Astrocyte (in vitro differentiated cells and primary cell): ENCODE data around the gene KIF2A. TPM values are rescaled to one million over a fixed set of nuclear protein-coding genes. Genes with fewer than 3 reads are reported as not detected.

ENCODE experiments used
- DNase-seq: peaks from one replicate; pipeline ENCODE4 v3.0.0-alpha.2; 2010; ENCODE audit warnings: low read depth
- FAIRE-seq: peaks from 2 replicates; lab custom pipeline; 2011; peaks lifted over from hg19 to GRCh38; lab: Jason Lieb, UNC
- H2AFZ ChIP-seq: 2 replicates; pipeline ENCODE4 v1.6.0; 2012; ENCODE audit warnings: low read depth, low read length, inconsistent platforms
- H3K27ac ChIP-seq: 2 replicates; pipeline ENCODE4 v1.5.1; 2011; ENCODE audit warnings: low read depth, low read length, inconsistent platforms
- H3K27me3 ChIP-seq: 2 replicates; pipeline ENCODE4 v1.6.0; 2011; ENCODE audit warnings: low read length, inconsistent platforms; ENCODE audit not compliant: insufficient read depth
- H3K36me3 ChIP-seq: 2 replicates; pipeline ENCODE4 v1.5.1; 2011; ENCODE audit warnings: low read length, inconsistent platforms; ENCODE audit not compliant: insufficient read depth
- H3K4me1 ChIP-seq: 2 replicates; pipeline ENCODE4 v1.5.1; 2011; ENCODE audit warnings: low read length, inconsistent platforms; ENCODE audit not compliant: insufficient read depth
- H3K4me2 ChIP-seq: 2 replicates; pipeline ENCODE4 v1.6.0; 2012; ENCODE audit warnings: low read length, inconsistent platforms
- H3K4me3 ChIP-seq: 2 replicates; pipeline ENCODE4 v1.5.1; 2011; ENCODE audit warnings: low read depth, mild to moderate bottlenecking, low read length, inconsistent platforms; ENCODE audit not compliant: insufficient read depth
- H3K79me2 ChIP-seq: 2 replicates; pipeline ENCODE4 v1.6.0; 2012; ENCODE audit warnings: mild to moderate bottlenecking, low read length, inconsistent platforms; ENCODE audit not compliant: insufficient read depth
- H3K9ac ChIP-seq: 2 replicates; pipeline ENCODE4 v1.6.0; 2012; ENCODE audit warnings: mild to moderate bottlenecking, low read length, inconsistent platforms
- H3K9me3 ChIP-seq: 2 replicates; pipeline ENCODE4 v1.5.1; 2012; ENCODE audit warnings: low read depth, mild to moderate bottlenecking, low read length, inconsistent platforms; ENCODE audit not compliant: insufficient read depth
- H4K20me1 ChIP-seq: 2 replicates; pipeline ENCODE4 v1.6.0; 2012; ENCODE audit warnings: low read length, inconsistent platforms; ENCODE audit not compliant: insufficient read depth
- H3K27ac Mint-ChIP-seq: one replicate; pipeline ENCODE4 v1.8.0; 2021; ENCODE audit warnings: mild to moderate bottlenecking, mixed read lengths; ENCODE audit not compliant: unreplicated experiment
- H3K27me3 Mint-ChIP-seq: one replicate; pipeline ENCODE4 v1.8.0; 2021; ENCODE audit warnings: low read depth, mixed read lengths; ENCODE audit not compliant: unreplicated experiment
- H3K36me3 Mint-ChIP-seq: one replicate; pipeline ENCODE4 v1.8.0; 2021; ENCODE audit warnings: low read depth, mixed read lengths; ENCODE audit not compliant: unreplicated experiment
- H3K4me1 Mint-ChIP-seq: one replicate; pipeline ENCODE4 v1.8.0; 2021; ENCODE audit warnings: low read depth, mixed read lengths; ENCODE audit not compliant: unreplicated experiment
- H3K4me3 Mint-ChIP-seq: one replicate; pipeline ENCODE4 v1.8.0; 2021; ENCODE audit warnings: mild to moderate bottlenecking, moderate library complexity, mixed read lengths; ENCODE audit not compliant: unreplicated experiment
- H3K9me3 Mint-ChIP-seq: one replicate; pipeline ENCODE4 v1.8.0; 2021; ENCODE audit warnings: mild to moderate bottlenecking, mixed read lengths; ENCODE audit not compliant: unreplicated experiment
- EZH2 ChIP-seq: IDR thresholded peaks from 2 replicates; pipeline ENCODE4 v1.6.1; 2012; ENCODE audit warnings: mild to moderate bottlenecking, low read length, inconsistent platforms; ENCODE audit not compliant: insufficient read depth
- total RNA-seq: library from RNA; stranded (reverse); gene quantifications from 2 replicates; pipeline ENCODE4 v1.2.1, GENCODE V29; 2021
- TF ChIP-seq, protein P1 (sequence below): IDR thresholded peaks from 2 replicates; pipeline ENCODE4 v1.5.1; 2011; ENCODE audit warnings: low read depth, mild to moderate bottlenecking, inconsistent platforms, low read length, moderate library complexity; ENCODE audit not compliant: insufficient read depth

KIF2A gene
- total RNA-seq, 1 donor from 2014 or later = 79.1 TPM

DNA sequence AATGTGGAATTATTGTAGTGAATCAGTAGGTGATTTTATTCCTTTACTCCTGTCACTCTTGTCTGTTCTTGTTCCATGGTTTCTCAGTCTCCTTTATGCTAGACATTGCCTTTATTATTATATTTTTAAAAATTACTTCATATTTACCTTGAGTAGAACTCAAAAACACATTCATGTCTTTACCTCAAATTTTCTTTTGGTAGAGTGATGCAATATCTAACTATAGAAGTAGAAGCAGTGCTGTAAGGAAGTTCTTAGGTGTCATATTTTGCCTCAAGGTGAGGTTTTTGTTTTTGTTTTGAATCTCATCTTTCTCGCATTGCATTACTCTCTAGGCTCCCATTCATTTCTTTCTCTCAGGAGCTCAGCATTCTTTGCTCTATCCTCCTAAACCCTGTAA lies 118.8 kb downstream of the KIF2A start:
- DNase-seq = no peak
- no peaks in the 10 kb centered on the region for H3K4me1 Mint-ChIP-seq
- H3K4me3 ChIP-seq = no peak overlapping the region
- no peaks in the 10 kb centered on the region for H3K9me3 ChIP-seq
- H3K4me3 Mint-ChIP-seq = no peak overlapping the region
- no peaks in the 10 kb centered on the region for H3K27me3 ChIP-seq
- no peaks in the 10 kb centered on the region for H3K4me1 ChIP-seq
- H3K27ac ChIP-seq = no peak overlapping the region
- TF ChIP-seq, protein P1, sequence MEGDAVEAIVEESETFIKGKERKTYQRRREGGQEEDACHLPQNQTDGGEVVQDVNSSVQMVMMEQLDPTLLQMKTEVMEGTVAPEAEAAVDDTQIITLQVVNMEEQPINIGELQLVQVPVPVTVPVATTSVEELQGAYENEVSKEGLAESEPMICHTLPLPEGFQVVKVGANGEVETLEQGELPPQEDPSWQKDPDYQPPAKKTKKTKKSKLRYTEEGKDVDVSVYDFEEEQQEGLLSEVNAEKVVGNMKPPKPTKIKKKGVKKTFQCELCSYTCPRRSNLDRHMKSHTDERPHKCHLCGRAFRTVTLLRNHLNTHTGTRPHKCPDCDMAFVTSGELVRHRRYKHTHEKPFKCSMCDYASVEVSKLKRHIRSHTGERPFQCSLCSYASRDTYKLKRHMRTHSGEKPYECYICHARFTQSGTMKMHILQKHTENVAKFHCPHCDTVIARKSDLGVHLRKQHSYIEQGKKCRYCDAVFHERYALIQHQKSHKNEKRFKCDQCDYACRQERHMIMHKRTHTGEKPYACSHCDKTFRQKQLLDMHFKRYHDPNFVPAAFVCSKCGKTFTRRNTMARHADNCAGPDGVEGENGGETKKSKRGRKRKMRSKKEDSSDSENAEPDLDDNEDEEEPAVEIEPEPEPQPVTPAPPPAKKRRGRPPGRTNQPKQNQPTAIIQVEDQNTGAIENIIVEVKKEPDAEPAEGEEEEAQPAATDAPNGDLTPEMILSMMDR = no peak
- no peak for TF ChIP-seq EZH2
- FAIRE-seq = no peak
- H3K9me3 Mint-ChIP-seq = no peaks in the 10 kb centered on the region
- H3K36me3 ChIP-seq = no peaks in the 10 kb centered on the region
- H3K27me3 Mint-ChIP-seq = no peaks in the 10 kb centered on the region
- H2AFZ ChIP-seq = no peak overlapping the region
- H3K27ac Mint-ChIP-seq = no peak overlapping the region
- no peaks in the 10 kb centered on the region for H3K36me3 Mint-ChIP-seq
- H3K79me2 ChIP-seq = peaks cover 78% of the 10 kb centered on the region
- H3K9ac ChIP-seq = no peak overlapping the region
- H3K4me2 ChIP-seq = no peak overlapping the region
- H4K20me1 ChIP-seq = peaks cover 36% of the 10 kb centered on the region

DNA sequence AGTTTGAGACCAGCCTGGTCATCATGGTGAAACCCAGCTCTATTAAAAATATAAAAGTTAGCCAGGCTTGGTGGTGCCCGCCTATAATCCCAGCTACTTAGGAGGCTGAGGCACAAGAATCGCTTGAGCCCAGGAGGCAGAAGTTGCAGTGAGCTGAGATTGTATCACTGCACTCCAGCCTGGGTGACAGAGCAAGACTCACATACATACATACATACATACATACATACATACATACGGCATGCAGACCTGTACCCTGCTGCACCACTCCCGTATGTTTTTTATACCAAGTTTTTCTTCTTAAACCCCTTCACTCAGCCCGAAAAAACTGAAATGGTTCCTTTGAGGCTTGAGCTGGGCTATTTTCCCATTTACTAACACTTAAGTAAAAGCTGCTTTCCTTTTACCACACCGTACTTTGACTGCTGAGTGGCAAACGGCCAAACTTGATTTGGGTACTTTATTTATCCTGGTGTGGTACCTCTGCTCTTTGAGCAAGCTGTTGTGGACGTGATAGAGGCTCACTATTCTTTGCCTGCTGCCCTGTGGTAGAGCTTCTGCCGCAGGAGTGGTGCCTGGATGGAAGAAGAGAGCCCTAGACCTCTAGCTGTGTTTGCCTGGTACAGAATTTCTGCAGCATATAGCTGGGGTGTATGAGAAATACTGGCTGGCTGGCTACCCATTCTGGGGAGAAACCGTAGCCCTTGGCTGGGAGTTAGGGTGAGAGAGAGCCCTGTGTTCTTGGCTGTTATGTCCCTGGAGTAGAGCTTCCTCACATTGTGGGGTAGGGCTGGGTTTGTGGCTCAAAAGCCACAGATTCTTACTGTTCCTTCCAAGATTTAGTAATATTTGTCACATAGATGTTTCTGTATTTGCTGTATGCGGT lies 126.0 kb downstream of the KIF2A start:
- Histone ChIP-seq H3K4me2 (no peak overlapping the region), H3K79me2 (peaks cover 84% of the 10 kb centered on the region), H3K36me3 (no peaks in the 10 kb centered on the region), H3K9ac (no peak overlapping the region), H3K4me3 (no peak overlapping the region), H4K20me1 (peaks cover 39% of the 10 kb centered on the region), H3K4me1 (no peaks in the 10 kb centered on the region), H3K9me3 (no peaks in the 10 kb centered on the region), H3K27me3 (no peaks in the 10 kb centered on the region), H3K27ac (no peak overlapping the region), H2AFZ (no peak overlapping the region)
- Mint-ChIP-seq H3K36me3 (no peaks in the 10 kb centered on the region), H3K4me1 (peaks cover 8% of the 10 kb centered on the region), H3K9me3 (no peaks in the 10 kb centered on the region), H3K4me3 (no peak overlapping the region), H3K27me3 (no peaks in the 10 kb centered on the region), H3K27ac (no peak overlapping the region)
- FAIRE-seq = no peak
- no peak for DNase-seq
- TF ChIP-seq, protein P1 = no peak
- TF ChIP-seq EZH2 = no peak

DNA sequence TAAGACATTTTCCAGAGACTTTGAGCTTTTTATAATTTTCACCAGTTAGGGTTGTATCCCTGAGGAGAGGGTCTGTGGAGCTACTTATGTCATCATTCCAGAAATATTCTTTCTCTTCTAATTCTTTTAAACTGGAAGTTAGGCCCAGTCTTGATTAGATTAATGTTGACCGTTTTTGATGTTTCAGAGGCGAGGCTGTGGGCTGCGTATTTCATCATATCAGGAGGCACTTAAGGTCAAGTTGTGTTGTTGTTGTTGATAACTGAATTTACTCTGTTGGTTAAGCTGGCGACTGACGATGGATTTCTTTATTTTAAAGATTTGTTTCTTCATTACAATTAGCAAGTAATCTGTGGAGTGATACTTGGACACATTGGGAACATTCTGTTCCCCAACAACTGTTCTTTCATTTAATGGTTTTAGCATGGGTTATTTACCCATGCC lies 126.6 kb downstream of the KIF2A start:
- Histone ChIP-seq H3K4me1 (no peaks in the 10 kb centered on the region), H2AFZ (no peak overlapping the region), H4K20me1 (peaks cover 32% of the 10 kb centered on the region), H3K4me3 (no peak overlapping the region), H3K9me3 (no peaks in the 10 kb centered on the region), H3K27me3 (no peaks in the 10 kb centered on the region), H3K4me2 (no peak overlapping the region), H3K27ac (no peak overlapping the region), H3K36me3 (no peaks in the 10 kb centered on the region), H3K9ac (no peak overlapping the region), H3K79me2 (peaks cover 81% of the 10 kb centered on the region)
- TF ChIP-seq, protein P1 = no peak
- no peak for TF ChIP-seq EZH2
- Mint-ChIP-seq H3K27me3 (no peaks in the 10 kb centered on the region), H3K4me3 (no peak overlapping the region), H3K4me1 (peaks cover 8% of the 10 kb centered on the region), H3K36me3 (no peaks in the 10 kb centered on the region), H3K27ac (no peak overlapping the region), H3K9me3 (no peaks in the 10 kb centered on the region)
- FAIRE-seq (no peak), DNase-seq (no peak)
